Panc1 (cell line): Measurements from ENCODE around the gene AMN. TPM values are rescaled to one million over a fixed set of nuclear protein-coding genes. Genes with fewer than 3 reads are reported as not detected.

ENCODE experiments used
- ATAC-seq: fragments of 200-7000 bp; cut with Tn5 transposase; 2 replicates; pipeline ENCODE4 v1.9.1; 2020; ENCODE audit warnings: mild to moderate bottlenecking, moderate library complexity
- BruUV-seq: library from RNA; stranded (reverse); fragments of 400-500 nt; replicated peaks from 2 replicates; lab custom pipeline; 2021; lab: Mats Ljungman, UMichigan
- CTCF ChIA-PET: fragments of 300-600 bp; sonication (Branson Sonifier 250); formaldehyde crosslinking; loops from one replicate; lab custom pipeline; 2022; ENCODE audit warnings: antibody characterized with exemption; lab: Charles Lee
- POLR2A ChIA-PET: fragments of 300-600 bp; sonication (Branson Sonifier 250); formaldehyde crosslinking; loops from one replicate; lab custom pipeline; 2022; ENCODE audit warnings: antibody characterized with exemption; lab: Charles Lee
- DNase-seq: peaks from one replicate; pipeline ENCODE4 v3.0.0-alpha.2; 2010; ENCODE audit warnings: low read depth, low spot score
- H3K27ac ChIP-seq: 2 replicates; pipeline ENCODE4 v1.5.1; 2011; ENCODE audit warnings: mild to moderate bottlenecking, low read length, inconsistent platforms
- H3K27me3 ChIP-seq: fragments of 200-500 bp; sonication (Bioruptor generic); 2 replicates; pipeline ENCODE4 v1.6.0; 2014; ENCODE audit warnings: low read length, inconsistent platforms; ENCODE audit not compliant: control insufficient read depth, insufficient read depth
- H3K36me3 ChIP-seq: fragments of 200-500 bp; sonication (Bioruptor generic); 2 replicates; pipeline ENCODE4 v1.5.1; 2014; ENCODE audit warnings: inconsistent platforms, mild to moderate bottlenecking, low read length, moderate library complexity; ENCODE audit not compliant: control insufficient read depth, insufficient read depth
- H3K4me1 ChIP-seq: 2 replicates; pipeline ENCODE4 v1.5.1; 2011; ENCODE audit warnings: inconsistent platforms, mild to moderate bottlenecking, low read length, moderate library complexity; ENCODE audit not compliant: control insufficient read depth, insufficient read depth
- H3K4me3 ChIP-seq, 2 experiments: 2 replicates each; pipeline ENCODE4 v1.5.1; 2011 to 2012; ENCODE audit warnings: low read depth in 2 of 2, low read length in 2 of 2, mild to moderate bottlenecking in 2 of 2, inconsistent platforms in 1 of 2, moderate library complexity in 1 of 2
- H3K9me3 ChIP-seq: fragments of 200-500 bp; sonication (Bioruptor generic); 2 replicates; pipeline ENCODE4 v1.5.1; 2014; ENCODE audit warnings: low read depth, mild to moderate bottlenecking, inconsistent platforms, low read length, moderate library complexity; ENCODE audit not compliant: control insufficient read depth, insufficient read depth
- POLR2AphosphoS5 ChIP-seq: IDR thresholded peaks from 2 replicates; pipeline ENCODE4 v1.6.1; 2012; ENCODE audit warnings: mild to moderate bottlenecking, low read depth, low read length, moderate library complexity
- SIN3A ChIP-seq: IDR thresholded peaks from 2 replicates; pipeline ENCODE4 v1.6.1; 2012; ENCODE audit warnings: low read depth, mild to moderate bottlenecking, low read length, moderate library complexity, borderline replicate concordance; ENCODE audit not compliant: insufficient read depth
- TCF7L2 ChIP-seq: IDR thresholded peaks from 2 replicates; pipeline ENCODE4 v1.6.1; 2011; ENCODE audit warnings: mild to moderate bottlenecking, low read depth, low read length, inconsistent platforms
- in situ Hi-C: cut with HindIII; loops from 2 replicates; pipeline ENCODE4 v1.10.0; 2016; ENCODE audit warnings: low sequenced_read_pairs, low pct_unique_long_range_greater_than_20kb
- intact Hi-C: fragments of 100-400 bp; cut with micrococcal nuclease; formaldehyde crosslinking; loops from one replicate; pipeline ENCODE4 v1.10.0; 2022; ENCODE audit not compliant: unreplicated experiment
- total RNA-seq: library from RNA; stranded (reverse); gene quantifications from one replicate; pipeline ENCODE4 v1.2.1, GENCODE V29; 2021; ENCODE audit not compliant: unreplicated experiment
- TF ChIP-seq, protein P1 (sequence below), 2 experiments: IDR thresholded peaks; 2 replicates each; pipeline ENCODE4 v1.6.1; 2011 to 2012; ENCODE audit warnings: low read depth in 2 of 2, control low read depth in 1 of 2, low read length in 1 of 2, mild to moderate bottlenecking in 1 of 2, moderate library complexity in 1 of 2; ENCODE audit not compliant: insufficient read depth in 1 of 2
- TF ChIP-seq, protein P2 (sequence below): fragments of 450-650 bp; IDR thresholded peaks from 2 replicates; pipeline ENCODE4 v1.5.1; 2017; ENCODE audit warnings: mild to moderate bottlenecking

Gene AMN
- total RNA-seq, 1 experiment from 2014 or later, result 0.44 TPM

DNA sequence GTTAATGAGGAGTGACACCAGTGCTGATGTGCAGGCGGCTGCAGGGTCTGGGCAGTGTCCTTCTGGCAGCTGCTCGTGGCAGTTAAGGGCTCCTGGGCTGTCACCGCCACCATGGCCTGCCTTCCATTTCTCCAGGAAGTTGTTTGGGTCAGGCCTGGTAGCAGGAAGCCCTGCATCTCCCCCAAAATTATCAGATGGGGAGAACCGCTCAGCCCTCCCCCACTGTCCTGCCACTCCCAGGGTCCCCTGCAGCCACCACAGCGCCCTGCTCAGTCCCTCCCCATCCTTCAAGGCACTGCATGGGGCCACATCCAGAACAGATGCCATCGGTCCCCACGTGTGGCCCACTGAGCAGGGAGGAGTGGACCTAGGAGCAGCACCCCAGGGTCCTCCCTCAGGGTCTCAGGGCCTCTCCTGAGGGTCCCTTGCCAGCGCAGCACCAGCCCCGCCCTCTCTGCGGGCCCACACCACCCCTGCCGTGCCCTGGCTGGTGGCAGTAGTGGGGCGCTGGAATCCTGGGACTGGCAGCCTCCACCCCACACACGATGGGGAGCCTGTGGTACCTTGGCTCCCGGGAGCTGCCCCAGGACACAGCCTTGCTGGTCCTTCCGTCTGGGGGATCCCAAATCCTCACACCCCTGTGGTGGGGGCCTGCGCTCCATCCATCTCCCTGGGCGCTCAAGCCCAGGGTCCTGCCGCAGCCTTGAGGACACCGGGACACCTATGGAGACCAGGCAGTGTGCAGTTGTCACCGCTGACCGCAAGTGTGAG is 10.3 kb upstream of the AMN start:
- no TSS peak for BruUV-seq
- DNase-seq, result no peak
- TF ChIP-seq TCF7L2, result no peak
- TF ChIP-seq, protein P1, sequence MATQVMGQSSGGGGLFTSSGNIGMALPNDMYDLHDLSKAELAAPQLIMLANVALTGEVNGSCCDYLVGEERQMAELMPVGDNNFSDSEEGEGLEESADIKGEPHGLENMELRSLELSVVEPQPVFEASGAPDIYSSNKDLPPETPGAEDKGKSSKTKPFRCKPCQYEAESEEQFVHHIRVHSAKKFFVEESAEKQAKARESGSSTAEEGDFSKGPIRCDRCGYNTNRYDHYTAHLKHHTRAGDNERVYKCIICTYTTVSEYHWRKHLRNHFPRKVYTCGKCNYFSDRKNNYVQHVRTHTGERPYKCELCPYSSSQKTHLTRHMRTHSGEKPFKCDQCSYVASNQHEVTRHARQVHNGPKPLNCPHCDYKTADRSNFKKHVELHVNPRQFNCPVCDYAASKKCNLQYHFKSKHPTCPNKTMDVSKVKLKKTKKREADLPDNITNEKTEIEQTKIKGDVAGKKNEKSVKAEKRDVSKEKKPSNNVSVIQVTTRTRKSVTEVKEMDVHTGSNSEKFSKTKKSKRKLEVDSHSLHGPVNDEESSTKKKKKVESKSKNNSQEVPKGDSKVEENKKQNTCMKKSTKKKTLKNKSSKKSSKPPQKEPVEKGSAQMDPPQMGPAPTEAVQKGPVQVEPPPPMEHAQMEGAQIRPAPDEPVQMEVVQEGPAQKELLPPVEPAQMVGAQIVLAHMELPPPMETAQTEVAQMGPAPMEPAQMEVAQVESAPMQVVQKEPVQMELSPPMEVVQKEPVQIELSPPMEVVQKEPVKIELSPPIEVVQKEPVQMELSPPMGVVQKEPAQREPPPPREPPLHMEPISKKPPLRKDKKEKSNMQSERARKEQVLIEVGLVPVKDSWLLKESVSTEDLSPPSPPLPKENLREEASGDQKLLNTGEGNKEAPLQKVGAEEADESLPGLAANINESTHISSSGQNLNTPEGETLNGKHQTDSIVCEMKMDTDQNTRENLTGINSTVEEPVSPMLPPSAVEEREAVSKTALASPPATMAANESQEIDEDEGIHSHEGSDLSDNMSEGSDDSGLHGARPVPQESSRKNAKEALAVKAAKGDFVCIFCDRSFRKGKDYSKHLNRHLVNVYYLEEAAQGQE (IDR thresholded peaks at IDR 0.05; ENCODE audit: insufficient read depth in 1 of 2, low read depth in 2 of 2, low read length in 1 of 2), result no peak
- TF ChIP-seq, protein P2, sequence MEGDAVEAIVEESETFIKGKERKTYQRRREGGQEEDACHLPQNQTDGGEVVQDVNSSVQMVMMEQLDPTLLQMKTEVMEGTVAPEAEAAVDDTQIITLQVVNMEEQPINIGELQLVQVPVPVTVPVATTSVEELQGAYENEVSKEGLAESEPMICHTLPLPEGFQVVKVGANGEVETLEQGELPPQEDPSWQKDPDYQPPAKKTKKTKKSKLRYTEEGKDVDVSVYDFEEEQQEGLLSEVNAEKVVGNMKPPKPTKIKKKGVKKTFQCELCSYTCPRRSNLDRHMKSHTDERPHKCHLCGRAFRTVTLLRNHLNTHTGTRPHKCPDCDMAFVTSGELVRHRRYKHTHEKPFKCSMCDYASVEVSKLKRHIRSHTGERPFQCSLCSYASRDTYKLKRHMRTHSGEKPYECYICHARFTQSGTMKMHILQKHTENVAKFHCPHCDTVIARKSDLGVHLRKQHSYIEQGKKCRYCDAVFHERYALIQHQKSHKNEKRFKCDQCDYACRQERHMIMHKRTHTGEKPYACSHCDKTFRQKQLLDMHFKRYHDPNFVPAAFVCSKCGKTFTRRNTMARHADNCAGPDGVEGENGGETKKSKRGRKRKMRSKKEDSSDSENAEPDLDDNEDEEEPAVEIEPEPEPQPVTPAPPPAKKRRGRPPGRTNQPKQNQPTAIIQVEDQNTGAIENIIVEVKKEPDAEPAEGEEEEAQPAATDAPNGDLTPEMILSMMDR, result no peak
- no peak for TF ChIP-seq POLR2AphosphoS5
- TF ChIP-seq SIN3A, result no peak
- intact Hi-C loops, result no loop called here
- no peak for ATAC-seq
- no peak overlapping the region for H3K4me3 ChIP-seq
- no peaks in the 10 kb centered on the region for H3K36me3 ChIP-seq
- POLR2A ChIA-PET, result no interaction called here
- in situ Hi-C loops, result no loop called here
- H3K4me1 ChIP-seq, result no peaks in the 10 kb centered on the region
- CTCF ChIA-PET, result no interaction called here
- no peak overlapping the region for H3K27ac ChIP-seq
- H3K27me3 ChIP-seq, result no peaks in the 10 kb centered on the region
- H3K9me3 ChIP-seq, result no peaks in the 10 kb centered on the region

DNA sequence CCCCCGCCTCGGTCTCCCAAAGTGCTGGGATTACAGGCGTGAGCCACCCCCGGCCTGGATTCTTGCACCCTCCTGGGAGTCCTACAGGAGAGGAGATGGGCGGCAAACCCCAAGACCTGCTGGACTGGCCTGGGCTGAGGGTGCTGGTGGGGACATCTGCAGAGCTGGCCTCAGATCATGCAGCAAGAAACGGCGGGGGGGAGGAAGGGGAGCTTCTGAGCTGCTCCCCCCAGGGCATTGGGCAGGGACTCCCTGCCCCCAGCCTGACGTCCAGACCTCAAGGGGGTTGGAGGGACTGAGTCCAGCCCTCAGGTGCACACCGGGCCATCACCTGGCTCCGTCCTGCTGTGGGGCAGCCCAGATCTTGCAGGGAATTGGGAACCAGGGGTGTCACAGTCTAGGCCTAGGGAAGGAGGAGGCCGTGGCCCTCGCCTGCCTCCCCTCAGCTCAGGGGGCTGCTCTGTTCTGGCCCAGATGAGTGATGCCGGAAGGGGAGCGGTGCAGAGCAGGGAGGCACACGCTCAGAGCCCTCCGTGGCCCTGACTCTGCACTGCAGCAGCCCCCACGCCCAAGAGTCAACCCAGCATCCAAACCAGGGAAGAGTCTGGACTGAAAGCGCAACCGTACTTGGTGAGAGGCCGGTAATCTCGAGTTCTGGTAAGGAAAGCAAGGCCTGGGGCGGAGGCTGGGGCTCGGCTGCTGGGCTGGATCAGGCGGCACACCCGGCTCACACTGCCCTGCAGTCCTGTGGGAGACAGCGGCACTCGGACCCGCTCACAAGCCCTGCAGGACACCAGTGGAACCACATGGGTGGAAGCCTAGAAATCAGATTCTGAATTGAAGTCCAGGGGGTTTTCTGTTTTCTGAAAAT is 8.9 kb upstream of the AMN start:
- DNase-seq (no peak), ATAC-seq (no peak)
- no peaks in the 10 kb centered on the region for H3K36me3 ChIP-seq
- intact Hi-C loops (no loop called here), in situ Hi-C loops (no loop called here)
- H3K4me3 ChIP-seq, result no peak overlapping the region
- no TSS peak for BruUV-seq
- H3K27ac ChIP-seq, result no peak overlapping the region
- ChIA-PET POLR2A (interaction anchor here (0.6 kb wide), 1 partner anchor 578 kb away, joined by 9 read pairs; no protein-coding TSS in a partner anchor), CTCF (no interaction called here)
- H3K4me1 ChIP-seq, result no peaks in the 10 kb centered on the region
- no peaks in the 10 kb centered on the region for H3K9me3 ChIP-seq
- TF ChIP-seq, protein P2, result no peak
- no peak for TF ChIP-seq TCF7L2
- TF ChIP-seq SIN3A, result no peak
- TF ChIP-seq, protein P1 (IDR thresholded peaks at IDR 0.05; ENCODE audit: insufficient read depth in 1 of 2, low read depth in 2 of 2, low read length in 1 of 2), result no peak
- TF ChIP-seq POLR2AphosphoS5, result no peak
- H3K27me3 ChIP-seq, result no peaks in the 10 kb centered on the region
